ENCODE data around the gene PLEKHG2. TPM values are rescaled to one million over a fixed set of nuclear protein-coding genes. Genes with fewer than 3 reads are reported as not detected.

PLEKHG2 gene
- total and polyA plus RNA-seq, 9 of the 15 experiments (the other 6 are each of a cell fraction or from before 2014, with no cell fraction given): 0.98 to 45.7 (median 9.8) TPM

DNA sequence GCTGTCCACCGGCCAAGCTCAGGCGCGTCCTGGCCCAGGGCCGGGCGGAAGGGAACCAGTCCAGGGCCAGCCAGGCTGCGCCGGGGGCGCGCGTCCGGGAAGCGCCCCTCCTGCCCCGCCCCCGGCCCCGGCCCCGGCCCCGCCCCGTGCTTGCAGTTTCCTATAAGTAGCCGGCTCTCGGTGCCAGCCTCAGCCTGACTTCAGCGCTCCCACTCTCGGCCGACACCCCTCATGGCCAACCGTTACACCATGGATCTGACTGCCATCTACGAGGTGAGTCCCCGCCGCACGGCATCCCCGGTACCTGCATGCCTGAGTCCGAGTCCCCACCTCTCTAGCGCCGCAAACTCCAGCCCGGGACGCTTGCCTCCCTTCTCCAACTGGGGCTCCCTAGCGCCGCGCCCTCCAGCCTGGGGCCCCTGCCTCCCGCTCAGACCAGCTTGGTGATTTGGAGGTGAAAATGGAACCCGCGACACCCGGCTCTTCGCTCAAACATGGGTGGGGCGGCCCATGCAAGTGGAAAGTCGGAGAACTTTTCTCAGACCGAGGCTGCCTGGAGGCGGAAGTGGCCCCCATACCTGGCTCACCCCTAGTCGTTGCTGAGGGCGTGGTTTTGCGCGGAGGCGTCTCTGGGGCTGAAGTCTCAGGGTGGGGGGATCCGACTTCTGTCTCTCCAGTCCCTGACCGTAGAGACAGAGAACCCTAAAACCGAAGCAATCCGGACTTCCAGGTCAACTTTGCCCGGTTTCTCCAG lies 5.6 kb upstream of the PLEKHG2 start, which contains the start of gene ZFP36 (continued):
- TF ChIP-seq E2F6 (IDR thresholded peaks at IDR 0.05; ENCODE audit: borderline replicate concordance in 1 of 2, extremely low read depth in 1 of 2, insufficient read depth in 1 of 2, insufficient read length in 1 of 2, low read depth in 1 of 2, low read length in 1 of 2, poor library complexity in 1 of 2, severe bottlenecking in 1 of 2) (peak in 1 of 2 experiments; percentile 34), E4F1 (CRISPR knock-in tag; IDR thresholded peaks at IDR 0.05; ENCODE audit: borderline replicate concordance) (no peak), MEIS2 (IDR thresholded peaks at IDR 0.05; ENCODE audit: partially characterized antibody) (no peak), ZNF3 (CRISPR knock-in tag; IDR thresholded peaks at IDR 0.05) (no peak), ZNF449 (CRISPR knock-in tag; IDR thresholded peaks at IDR 0.05) (no peak), FOXK2 (conservative IDR thresholded peaks at IDR 0.05 in 1 of 2, IDR thresholded peaks at IDR 0.05 in 1 of 2; ENCODE audit: low read depth in 2 of 2) (no peak), FOS (IDR thresholded peaks at IDR 0.05; ENCODE audit: extremely low read depth, insufficient read length) (no peak), CREB5 (CRISPR knock-in tag; IDR thresholded peaks at IDR 0.05) (no peak; the same call in 1 of the 2 replicates), HSF4 (CRISPR knock-in tag; IDR thresholded peaks at IDR 0.05; ENCODE audit: borderline replicate concordance) (no peak), DACH1 (IDR thresholded peaks at IDR 0.05; ENCODE audit: partially characterized antibody) (no peak), TAF15 (IDR thresholded peaks at IDR 0.05; ENCODE audit: low read depth, low read length) (no peak), PHF8 (IDR thresholded peaks at IDR 0.05; ENCODE audit: borderline replicate concordance, low read length) (peak; percentile 89; the same call in 1 of the 2 replicates), MCM5 (IDR thresholded peaks at IDR 0.05; ENCODE audit: low read depth) (no peak), MAFK (IDR thresholded peaks at IDR 0.05; ENCODE audit: low read length) (no peak), MAFF (IDR thresholded peaks at IDR 0.05; ENCODE audit: low read length) (no peak)
- TF ChIP-seq, protein P1, sequence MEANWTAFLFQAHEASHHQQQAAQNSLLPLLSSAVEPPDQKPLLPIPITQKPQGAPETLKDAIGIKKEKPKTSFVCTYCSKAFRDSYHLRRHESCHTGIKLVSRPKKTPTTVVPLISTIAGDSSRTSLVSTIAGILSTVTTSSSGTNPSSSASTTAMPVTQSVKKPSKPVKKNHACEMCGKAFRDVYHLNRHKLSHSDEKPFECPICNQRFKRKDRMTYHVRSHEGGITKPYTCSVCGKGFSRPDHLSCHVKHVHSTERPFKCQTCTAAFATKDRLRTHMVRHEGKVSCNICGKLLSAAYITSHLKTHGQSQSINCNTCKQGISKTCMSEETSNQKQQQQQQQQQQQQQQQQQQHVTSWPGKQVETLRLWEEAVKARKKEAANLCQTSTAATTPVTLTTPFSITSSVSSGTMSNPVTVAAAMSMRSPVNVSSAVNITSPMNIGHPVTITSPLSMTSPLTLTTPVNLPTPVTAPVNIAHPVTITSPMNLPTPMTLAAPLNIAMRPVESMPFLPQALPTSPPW (CRISPR knock-in tag; IDR thresholded peaks at IDR 0.05): peak; percentile 87
- TF ChIP-seq, protein P2, sequence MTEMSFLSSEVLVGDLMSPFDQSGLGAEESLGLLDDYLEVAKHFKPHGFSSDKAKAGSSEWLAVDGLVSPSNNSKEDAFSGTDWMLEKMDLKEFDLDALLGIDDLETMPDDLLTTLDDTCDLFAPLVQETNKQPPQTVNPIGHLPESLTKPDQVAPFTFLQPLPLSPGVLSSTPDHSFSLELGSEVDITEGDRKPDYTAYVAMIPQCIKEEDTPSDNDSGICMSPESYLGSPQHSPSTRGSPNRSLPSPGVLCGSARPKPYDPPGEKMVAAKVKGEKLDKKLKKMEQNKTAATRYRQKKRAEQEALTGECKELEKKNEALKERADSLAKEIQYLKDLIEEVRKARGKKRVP (CRISPR knock-in tag; IDR thresholded peaks at IDR 0.05): no peak
